Measurements from ENCODE around the gene PAPOLA.

The PAPOLA gene

GRCh38 chr14:96512602-96513397 is 10.6 kb downstream of the PAPOLA start:
- ChIA-PET POLR2A (no interaction called here), CTCF (no interaction called here)
- TF ChIP-seq SCRT2 (tag by site-specific recombination; IDR thresholded peaks at IDR 0.05) (0 out of 2 replicates have a peak, but pooled peaks have one; percentile 40), ZNF341 (tag by site-specific recombination; IDR thresholded peaks at IDR 0.05; ENCODE audit: low read depth) (no peak), ZNF157 (tag by site-specific recombination; IDR thresholded peaks at IDR 0.05) (no peak)
- no peaks in the 10 kb centered on the region for H3K9me3 ChIP-seq (ENCODE audit: control insufficient read depth, insufficient read depth, low read depth, low read length)
- H3K36me3 ChIP-seq (ENCODE audit: control insufficient read depth in 2 of 2, insufficient read depth in 1 of 2, low read length in 2 of 2), result no peaks in the 10 kb centered on the region
- H3K4me3 ChIP-seq (ENCODE audit: low read depth, low read length), result no peak overlapping the region
- no peak overlapping the region for H3K27ac ChIP-seq (ENCODE audit: extremely low read depth, low read depth, low read length)
- H3K4me1 ChIP-seq (ENCODE audit: control insufficient read depth, insufficient read depth, low read length), result peaks cover 40% of the 10 kb centered on the region

- Histone ChIP-seq H3K4me3 (ENCODE audit: low read depth, low read length) (no peak overlapping the region), H3K9me3 (ENCODE audit: control insufficient read depth, insufficient read depth, low read depth, low read length) (no peaks in the 10 kb centered on the region), H3K27ac (ENCODE audit: extremely low read depth, low read depth, low read length) (no peak overlapping the region), H3K4me1 (ENCODE audit: control insufficient read depth, insufficient read depth, low read length) (peaks cover 42% of the 10 kb centered on the region), H3K36me3 (ENCODE audit: control insufficient read depth in 2 of 2, insufficient read depth in 1 of 2, low read length in 2 of 2) (no peaks in the 10 kb centered on the region)
- TF ChIP-seq ZNF692 (tag by site-specific recombination; IDR thresholded peaks at IDR 0.05) (no peak), ZNF366 (tag by site-specific recombination; conservative IDR thresholded peaks at IDR 0.05) (no peak), ZNF48 (tag by site-specific recombination; IDR thresholded peaks at IDR 0.05) (no peak), ZNF449 (tag by site-specific recombination; IDR thresholded peaks at IDR 0.05) (no peak), PRDM6 (tag by site-specific recombination; IDR thresholded peaks at IDR 0.05) (no peak)
- CTCF ChIA-PET, result no interaction called here
- POLR2A ChIA-PET, result no interaction called here
Measured at GRCh38 chr14:96514694-96515093, 12.5 kb downstream of the PAPOLA start.

- Histone ChIP-seq H3K9me3 (ENCODE audit: control insufficient read depth, insufficient read depth, low read depth, low read length) (no peaks in the 10 kb centered on the region), H3K4me1 (ENCODE audit: control insufficient read depth, insufficient read depth, low read length) (peaks cover 42% of the 10 kb centered on the region), H3K36me3 (ENCODE audit: control insufficient read depth in 2 of 2, insufficient read depth in 1 of 2, low read length in 2 of 2) (peaks cover 2 to 6% of the 10 kb centered on the region in 2 experiments; a peak in 2 of 3 replicates), H3K27ac (ENCODE audit: extremely low read depth, low read depth, low read length) (no peak overlapping the region), H3K4me3 (ENCODE audit: low read depth, low read length) (no peak overlapping the region)
- no peak for TF ChIP-seq ZNF155 (tag by site-specific recombination; IDR thresholded peaks at IDR 0.05)
- TF ChIP-seq ZNF596 (tag by site-specific recombination; IDR thresholded peaks at IDR 0.05), result no peak
- no peak for TF ChIP-seq EGR2 (tag by site-specific recombination; IDR thresholded peaks at IDR 0.05; ENCODE audit: low read depth)
- TF ChIP-seq ZNF416 (tag by site-specific recombination; IDR thresholded peaks at IDR 0.05), result no peak
- TF ChIP-seq PBX3 (CRISPR knock-in tag; IDR thresholded peaks at IDR 0.05), result no peak
- TF ChIP-seq ZNF513 (tag by site-specific recombination; IDR thresholded peaks at IDR 0.05), result no peak
- TF ChIP-seq PRDM1 (tag by site-specific recombination; IDR thresholded peaks at IDR 0.05), result no peak
- no peak for TF ChIP-seq ZNF514 (tag by site-specific recombination; IDR thresholded peaks at IDR 0.05)
- TF ChIP-seq MYNN (tag by site-specific recombination; IDR thresholded peaks at IDR 0.05; ENCODE audit: borderline replicate concordance), result no peak
- TF ChIP-seq GLIS2 (tag by site-specific recombination; IDR thresholded peaks at IDR 0.05), result no peak
- no peak for TF ChIP-seq ZNF19 (tag by site-specific recombination; IDR thresholded peaks at IDR 0.05; ENCODE audit: low read depth)
- POLR2A ChIA-PET, result no interaction called here
- CTCF ChIA-PET, result no interaction called here
Measured at GRCh38 chr14:96515731-96516130, 13.5 kb downstream of the PAPOLA start.

Data from HEK293 (cell line).